K562 (cell line): ENCODE data around the gene KCNJ10.

ENCODE experiments used
- EZH2 ChIP-seq: IDR thresholded peaks from 2 replicates; pipeline ENCODE4 v1.6.1; 2012; ENCODE audit warnings: low read depth, mild to moderate bottlenecking, inconsistent platforms, low read length, borderline replicate concordance
- JUNB ChIP-seq: fragments of 450-650 bp; formaldehyde crosslinking; conservative IDR thresholded peaks from 2 replicates; pipeline ENCODE4 v1.4.0; 2020; ENCODE audit warnings: mild to moderate bottlenecking
- SRSF9 ChIP-seq: fragments of 200-400 bp; formaldehyde crosslinking; IDR thresholded peaks from 2 replicates; pipeline ENCODE4 v1.6.1; 2017; ENCODE audit warnings: low read depth, low read length, borderline replicate concordance
- ZNF133 ChIP-seq: fragments of 250-450 bp; sonication (Bioruptor Pico); IDR thresholded peaks from 2 replicates; pipeline ENCODE4 v1.4.0; 2020; ENCODE audit warnings: mild to moderate bottlenecking
- ZNF174 ChIP-seq: fragments of 250-450 bp; sonication (Bioruptor Pico); IDR thresholded peaks from 2 replicates; pipeline ENCODE4 v1.4.0; 2020; ENCODE audit warnings: mild to moderate bottlenecking
- TF ChIP-seq, protein P1 (sequence below): sonication (generic); formaldehyde crosslinking; IDR thresholded peaks from 2 replicates; pipeline ENCODE4 v1.8.0; 2023; ENCODE audit warnings: mild to moderate bottlenecking, missing genetic modification reagents

DNA sequence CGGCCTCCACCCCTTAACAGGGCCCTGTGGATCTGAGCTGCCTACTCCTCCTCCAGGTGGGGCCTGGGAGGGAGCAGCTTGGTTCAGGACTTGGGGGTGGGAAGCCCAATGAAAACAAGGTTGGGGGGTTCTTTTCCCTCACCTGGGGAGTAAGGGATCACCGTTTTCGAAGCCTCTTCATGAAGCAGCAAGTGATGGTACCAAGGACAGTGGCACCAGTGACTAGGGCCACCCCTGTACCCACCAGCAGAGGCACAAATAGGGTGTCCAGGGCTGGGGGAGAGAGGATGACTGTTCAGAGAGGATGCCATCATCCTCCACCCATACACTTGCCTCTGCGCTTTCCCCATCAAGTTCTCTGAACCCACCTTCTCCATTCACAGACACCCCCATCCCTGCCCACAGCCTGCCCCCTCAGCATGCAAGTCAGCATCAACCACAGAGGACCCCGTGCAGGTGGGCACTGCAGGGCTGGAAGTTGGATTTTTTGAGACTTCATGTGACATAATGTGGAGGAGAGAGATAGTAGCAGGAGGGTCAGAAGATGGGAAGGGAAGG is 21.8 kb upstream of the KCNJ10 start:
- no peak for TF ChIP-seq ZNF174 (CRISPR knock-in tag)
- no peak for TF ChIP-seq ZNF133
- no peak for TF ChIP-seq SRSF9
- no peak for TF ChIP-seq EZH2
- TF ChIP-seq JUNB = no peak
- TF ChIP-seq, protein P1, sequence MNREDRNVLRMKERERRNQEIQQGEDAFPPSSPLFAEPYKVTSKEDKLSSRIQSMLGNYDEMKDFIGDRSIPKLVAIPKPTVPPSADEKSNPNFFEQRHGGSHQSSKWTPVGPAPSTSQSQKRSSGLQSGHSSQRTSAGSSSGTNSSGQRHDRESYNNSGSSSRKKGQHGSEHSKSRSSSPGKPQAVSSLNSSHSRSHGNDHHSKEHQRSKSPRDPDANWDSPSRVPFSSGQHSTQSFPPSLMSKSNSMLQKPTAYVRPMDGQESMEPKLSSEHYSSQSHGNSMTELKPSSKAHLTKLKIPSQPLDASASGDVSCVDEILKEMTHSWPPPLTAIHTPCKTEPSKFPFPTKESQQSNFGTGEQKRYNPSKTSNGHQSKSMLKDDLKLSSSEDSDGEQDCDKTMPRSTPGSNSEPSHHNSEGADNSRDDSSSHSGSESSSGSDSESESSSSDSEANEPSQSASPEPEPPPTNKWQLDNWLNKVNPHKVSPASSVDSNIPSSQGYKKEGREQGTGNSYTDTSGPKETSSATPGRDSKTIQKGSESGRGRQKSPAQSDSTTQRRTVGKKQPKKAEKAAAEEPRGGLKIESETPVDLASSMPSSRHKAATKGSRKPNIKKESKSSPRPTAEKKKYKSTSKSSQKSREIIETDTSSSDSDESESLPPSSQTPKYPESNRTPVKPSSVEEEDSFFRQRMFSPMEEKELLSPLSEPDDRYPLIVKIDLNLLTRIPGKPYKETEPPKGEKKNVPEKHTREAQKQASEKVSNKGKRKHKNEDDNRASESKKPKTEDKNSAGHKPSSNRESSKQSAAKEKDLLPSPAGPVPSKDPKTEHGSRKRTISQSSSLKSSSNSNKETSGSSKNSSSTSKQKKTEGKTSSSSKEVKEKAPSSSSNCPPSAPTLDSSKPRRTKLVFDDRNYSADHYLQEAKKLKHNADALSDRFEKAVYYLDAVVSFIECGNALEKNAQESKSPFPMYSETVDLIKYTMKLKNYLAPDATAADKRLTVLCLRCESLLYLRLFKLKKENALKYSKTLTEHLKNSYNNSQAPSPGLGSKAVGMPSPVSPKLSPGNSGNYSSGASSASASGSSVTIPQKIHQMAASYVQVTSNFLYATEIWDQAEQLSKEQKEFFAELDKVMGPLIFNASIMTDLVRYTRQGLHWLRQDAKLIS (CRISPR knock-in tag) = no peak
